NCI-H2196 treated with DMSO at 0.1 percent for 48 hours (cell line): Measurements from ENCODE around the gene VLDLR.
A peak's percentile ranks its signal among the peaks of the same experiment; 100 is the strongest.

Source experiments
- DNase-seq: peaks from one replicate; lab custom pipeline; 2025; ENCODE audit not compliant: unreplicated experiment; lab: John Stamatoyannopoulos, UW

Gene VLDLR

GRCh38 chr9:2621722-2622460 lies at the start of gene VLDLR:
Gene VLDLR (plus strand): TSS chr9:2621787. CDS start chr9:2622190, 403 bp downstream.
- DNase-seq, result peak; percentile 91

- DNase-seq, result no peak
Observed at GRCh38 chr9:2574203-2574602, 47.4 kb upstream of the VLDLR start.

GRCh38 chr9:2576631-2577030 lies 45.0 kb upstream of the VLDLR start:
- no peak for DNase-seq

DNA sequence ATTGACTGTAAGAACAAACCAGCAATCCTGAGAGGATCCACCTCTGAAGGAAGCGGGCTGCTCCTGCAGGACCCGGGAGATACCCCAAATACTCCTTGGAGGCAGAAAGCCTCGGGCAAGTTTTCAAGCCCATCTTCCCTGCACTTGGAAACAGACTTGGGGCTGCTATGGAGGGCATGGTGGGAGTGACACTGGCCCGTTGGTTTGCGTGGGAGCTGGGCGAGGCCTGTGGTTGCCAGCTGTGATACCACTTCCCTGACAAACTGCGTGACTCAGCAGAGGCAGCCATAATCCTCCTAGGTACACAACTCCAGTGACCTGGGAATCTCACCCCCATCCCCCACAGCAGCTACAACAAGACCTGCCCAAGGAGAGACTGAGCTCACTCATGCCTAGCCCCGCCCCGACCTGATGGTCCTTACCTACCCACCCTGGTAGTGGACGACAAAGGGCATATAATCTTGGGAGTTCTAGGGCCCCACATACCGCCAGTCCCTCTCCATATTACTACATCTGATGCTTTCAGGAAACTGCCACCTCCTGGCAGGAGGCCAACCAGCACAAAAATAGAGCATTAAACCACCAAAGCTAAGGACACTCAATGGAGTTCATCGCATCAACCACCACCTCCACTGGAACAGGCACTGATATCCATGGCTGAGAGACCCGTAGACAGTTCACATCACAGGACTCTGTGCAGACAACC lies 38.1 kb upstream of the VLDLR start:
- DNase-seq, result no peak

- DNase-seq, result no peak
Observed at GRCh38 chr9:2591967-2592366, 29.6 kb upstream of the VLDLR start.

GRCh38 chr9:2593744-2594143 lies 27.8 kb upstream of the VLDLR start:
- no peak for DNase-seq

DNA sequence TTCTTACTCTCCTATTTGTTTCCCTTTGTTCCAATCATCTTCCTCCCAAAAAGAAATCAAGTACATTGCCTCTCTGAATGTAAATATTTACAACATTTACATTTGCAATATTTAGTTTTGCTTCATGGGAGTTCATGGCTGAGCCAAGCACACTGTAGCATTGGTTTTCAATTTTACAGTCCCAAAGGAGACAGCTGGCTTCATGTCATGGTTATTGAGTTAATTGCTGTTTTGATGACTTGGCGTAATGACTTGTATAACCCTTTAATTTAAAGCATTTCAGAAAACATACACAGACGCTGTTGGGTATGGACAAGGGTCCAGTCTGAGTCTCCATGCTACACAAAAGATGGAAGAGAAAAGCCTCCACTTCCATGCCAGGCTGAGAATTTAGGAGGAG lies 25.6 kb upstream of the VLDLR start:
- DNase-seq, result no peak

- DNase-seq, result peak; percentile 59
Observed at GRCh38 chr9:2597483-2597882, 24.1 kb upstream of the VLDLR start.

DNA sequence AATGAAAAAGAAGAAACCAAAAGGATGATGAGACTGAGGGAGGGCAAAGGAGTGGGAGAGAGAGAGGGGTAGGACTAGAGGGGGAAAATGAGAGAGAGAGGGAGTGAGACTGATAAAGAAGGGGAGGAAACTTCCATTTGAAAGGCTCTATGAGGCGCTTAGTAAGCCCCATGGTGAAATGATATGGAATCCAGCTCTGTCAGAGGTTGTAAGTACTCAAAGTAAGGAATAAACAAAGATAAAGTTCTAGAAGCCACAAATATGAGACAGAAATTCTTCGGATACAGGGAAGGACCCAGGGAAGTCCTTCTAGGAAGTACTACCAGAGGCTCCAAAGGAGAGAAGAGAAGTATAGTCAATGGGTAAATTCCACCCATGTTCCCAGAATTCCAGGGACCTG lies 21.7 kb upstream of the VLDLR start:
- DNase-seq, result no peak

DNA sequence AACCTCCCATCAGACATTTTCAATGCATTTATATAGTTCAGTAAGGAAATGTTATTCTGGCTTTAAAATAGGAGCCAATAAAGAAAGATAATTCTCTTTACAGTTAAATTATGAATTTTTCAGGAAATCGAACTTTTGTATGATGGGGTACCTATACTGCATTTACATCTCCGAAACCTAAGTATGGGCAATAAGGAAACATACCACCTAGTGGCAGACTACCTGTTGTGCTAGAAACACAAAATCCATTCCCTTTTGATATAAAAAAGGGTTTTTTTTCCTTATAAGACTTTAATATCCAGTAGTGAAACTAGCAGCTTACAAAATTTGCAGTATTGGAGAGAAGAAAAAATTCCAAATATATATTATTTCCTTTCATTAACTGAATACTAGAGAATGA lies 21.3 kb upstream of the VLDLR start:
- DNase-seq, result no peak

DNA sequence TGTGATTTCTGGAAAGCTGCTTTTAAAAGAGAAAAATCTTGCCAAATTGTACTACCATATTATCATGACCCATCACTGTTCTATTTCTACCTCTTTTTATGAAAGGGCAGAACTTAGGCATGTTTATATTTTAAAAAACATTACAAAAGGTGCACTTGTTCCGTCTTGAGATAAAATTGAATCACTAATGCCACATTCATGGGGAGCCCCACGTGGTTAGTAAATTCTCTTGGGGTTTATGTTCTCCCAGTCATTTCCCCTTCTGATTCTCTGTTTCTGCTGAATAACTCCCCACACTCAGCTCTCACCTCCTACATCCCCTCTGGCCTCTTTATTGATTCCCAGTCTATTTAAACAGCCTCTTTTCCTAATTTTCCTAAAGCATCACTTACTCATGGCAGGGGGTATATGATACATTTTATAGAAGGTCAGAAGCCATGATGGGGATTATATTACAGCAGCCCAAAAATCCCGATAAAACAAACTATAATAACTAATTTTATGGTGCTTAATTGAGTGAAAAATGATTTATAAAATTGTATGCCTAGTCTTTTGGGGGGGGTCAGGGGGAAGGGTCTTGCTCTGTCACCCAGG lies 19.7 kb upstream of the VLDLR start:
- no peak for DNase-seq

DNA sequence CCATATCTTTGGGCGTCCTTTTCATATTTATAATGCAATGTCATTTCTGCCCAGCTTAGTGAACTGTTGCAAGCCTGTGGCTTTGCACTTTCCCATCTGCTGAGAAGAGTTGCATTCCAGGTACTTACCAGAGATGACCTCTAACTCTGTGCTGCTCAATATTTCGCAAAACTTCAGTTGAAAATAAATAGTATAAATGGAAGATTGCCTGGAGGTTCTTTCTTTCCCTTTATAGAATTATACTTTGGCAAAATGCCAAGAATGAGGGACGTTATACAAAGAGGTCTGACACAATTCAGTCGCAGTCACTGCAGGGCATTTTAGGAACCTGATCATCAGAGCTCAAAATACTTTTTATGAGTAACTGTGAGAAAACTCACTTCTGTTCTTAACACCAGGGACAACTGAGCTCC lies 18.9 kb upstream of the VLDLR start:
- DNase-seq, result no peak

GRCh38 chr9:2603621-2604020 lies 18.0 kb upstream of the VLDLR start:
- DNase-seq, result no peak

- DNase-seq, result no peak
Observed at GRCh38 chr9:2605246-2605645, 16.3 kb upstream of the VLDLR start.

DNA sequence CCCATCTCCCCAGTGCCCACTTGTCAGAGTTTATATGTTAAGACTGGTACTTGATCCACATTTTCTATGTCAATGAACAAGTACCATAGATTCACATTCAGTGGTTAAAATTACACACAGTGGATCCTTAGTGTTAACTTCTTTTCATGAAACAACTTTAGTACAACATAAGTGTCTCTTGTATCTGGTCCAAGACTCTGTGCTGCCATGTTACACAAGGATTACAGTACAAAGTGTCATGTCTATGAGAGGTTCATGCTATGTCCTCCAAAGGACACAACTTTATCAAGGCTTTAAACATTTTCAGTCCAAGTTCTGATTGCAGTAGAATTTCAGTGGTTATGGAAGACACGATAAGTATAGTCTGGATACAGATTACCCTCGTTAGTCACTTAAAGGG lies 13.3 kb upstream of the VLDLR start:
- DNase-seq, result no peak

DNA sequence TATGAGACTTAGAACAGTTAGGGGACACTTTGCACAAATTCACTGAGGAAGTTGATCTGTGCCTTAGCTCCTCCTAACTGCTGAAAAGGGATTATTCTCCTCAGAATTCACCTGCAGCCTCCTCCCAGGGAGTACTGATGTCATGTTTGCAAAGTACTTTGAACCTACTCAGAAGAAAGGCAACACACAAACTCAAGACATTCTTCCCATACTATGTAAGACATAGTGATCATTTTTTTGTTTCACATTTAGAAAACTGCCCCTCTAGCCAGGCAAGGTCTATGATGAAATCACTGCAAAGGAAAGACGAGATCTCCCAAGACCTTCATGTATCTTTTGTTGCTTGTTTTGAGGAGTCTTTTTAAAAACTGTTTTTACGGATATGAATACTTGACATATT lies 10.6 kb upstream of the VLDLR start:
- no peak for DNase-seq

- DNase-seq, result no peak
Observed at GRCh38 chr9:2611961-2612360, 9.6 kb upstream of the VLDLR start.

DNA sequence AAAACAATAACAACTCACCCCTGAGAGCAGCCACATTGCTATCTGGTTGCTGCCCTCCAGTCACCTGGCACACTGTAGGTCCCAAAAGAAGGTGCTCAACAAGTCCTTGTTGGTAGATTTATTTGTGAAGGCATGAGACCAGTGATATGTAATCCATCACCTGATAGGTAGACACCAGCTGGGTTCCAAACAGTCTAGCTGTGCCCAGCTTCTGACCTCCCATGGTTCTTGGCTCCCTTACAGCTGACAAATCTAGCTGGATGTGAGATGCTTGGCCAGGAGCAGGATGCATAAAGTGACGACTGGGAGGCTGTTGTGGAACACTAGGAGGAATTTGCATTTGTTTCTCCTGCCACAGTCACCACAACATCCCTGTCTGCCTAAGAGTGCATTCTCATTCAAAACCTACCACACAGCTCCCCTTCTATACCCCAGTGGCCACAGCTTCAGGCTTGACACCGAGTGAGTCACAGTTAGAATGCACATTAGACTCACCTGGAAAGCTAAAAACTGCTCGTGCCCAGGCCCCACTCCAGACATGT lies 7.8 kb upstream of the VLDLR start:
- DNase-seq, result peak; percentile 97

GRCh38 chr9:2615497-2615896 lies 6.1 kb upstream of the VLDLR start:
- DNase-seq, result no peak

- no peak for DNase-seq
Observed at GRCh38 chr9:2616692-2617377, 4.8 kb upstream of the VLDLR start.

GRCh38 chr9:2618289-2618688 lies 3.3 kb upstream of the VLDLR start:
- no peak for DNase-seq
